Daoy (cell line): ENCODE results near the gene MXRA7. TPM values are rescaled to one million over a fixed set of nuclear protein-coding genes. Genes with fewer than 3 reads are reported as not detected.
"Not testable (repeated sequence)": the region's sequence is repeated elsewhere in the genome, so short reads cannot be mapped to it uniquely, and the experiment has no call there.

Experiments
- DNase-seq: peaks from one replicate; pipeline ENCODE4 v3.0.0-alpha.2; 2015; ENCODE audit warnings: low read depth
- total RNA-seq: library from RNA; depleted of rRNA; stranded (reverse); fragments of >200 nt; shearing (Covaris generic); gene quantifications from 2 replicates; pipeline ENCODE4 v1.2.3, GENCODE V29; 2014

MXRA7 gene
- total RNA-seq, 1 experiment from 2014 or later = 171 TPM

- no peak for DNase-seq
Measured at GRCh38 chr17:76735586-76736348, 25.0 kb upstream of the MXRA7 start.

DNA sequence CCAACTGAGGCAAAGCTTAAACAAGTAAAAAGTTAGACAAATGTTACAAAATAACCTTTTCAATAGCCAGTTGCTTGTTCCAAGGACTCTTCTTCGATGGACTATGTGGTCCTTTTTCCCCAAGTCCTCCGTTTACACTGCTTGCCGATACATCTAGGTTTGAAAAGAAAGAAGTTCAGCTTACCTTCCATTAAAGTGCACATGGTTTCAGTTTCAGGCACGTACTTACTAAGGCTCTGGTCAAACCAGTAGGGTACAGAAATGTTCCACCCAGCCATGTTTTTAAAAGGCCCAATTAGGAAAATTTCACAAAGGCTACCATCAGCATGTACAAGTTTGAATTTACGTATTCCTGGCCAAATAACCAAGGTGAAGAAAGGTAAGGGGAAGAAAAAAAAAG, 24.2 kb upstream of the MXRA7 start:
- peak; percentile 27 for DNase-seq

DNA sequence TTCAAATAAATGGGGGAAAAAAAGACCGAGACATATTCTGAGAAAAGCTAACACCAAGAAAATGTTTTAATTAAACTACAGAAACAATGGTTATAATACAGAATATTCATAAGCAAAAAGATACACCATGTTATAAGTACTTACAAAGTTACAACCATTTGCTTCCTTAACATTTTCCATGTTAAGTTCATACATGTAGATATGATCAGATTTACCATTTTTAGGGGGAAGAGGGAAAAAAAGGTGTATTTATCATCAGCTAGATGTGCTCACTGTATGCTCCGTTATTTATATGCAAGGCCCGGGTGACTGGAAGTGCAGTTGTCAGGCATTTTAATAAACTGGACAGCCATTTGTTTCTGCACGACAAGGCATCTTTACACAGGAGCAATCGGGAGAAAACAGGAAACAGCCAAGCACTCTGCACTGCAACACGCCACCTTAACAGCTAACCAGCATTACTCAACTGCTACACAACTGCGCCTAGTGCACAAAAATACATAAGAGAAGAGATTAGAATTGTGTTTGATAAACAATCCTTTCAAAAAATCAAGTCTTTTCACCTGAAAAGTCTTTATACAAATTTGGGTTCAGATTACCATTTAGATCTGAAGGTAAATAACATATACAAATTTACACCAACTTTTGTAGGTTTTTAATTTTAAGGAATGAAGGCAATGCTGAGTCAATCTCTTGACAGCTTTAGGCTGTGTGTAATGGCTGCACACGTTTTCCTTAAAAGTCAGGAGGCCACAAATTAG, 23.5 kb upstream of the MXRA7 start:
- DNase-seq = no peak

DNA sequence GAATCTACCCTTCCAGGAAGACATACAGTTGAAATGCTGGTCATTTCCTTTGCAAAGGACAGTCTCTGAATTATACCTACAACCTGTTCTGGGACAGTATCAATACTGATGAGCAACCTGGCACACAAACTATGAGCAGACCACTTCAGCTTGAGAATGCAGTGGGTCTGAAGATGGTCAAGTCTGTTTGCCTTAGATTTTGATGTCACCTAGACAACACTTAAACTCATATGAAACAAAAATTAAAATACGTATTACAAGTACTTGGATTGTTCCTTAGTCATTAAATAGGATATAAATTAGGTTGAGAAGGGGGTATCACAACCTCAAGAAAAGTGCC, 22.8 kb upstream of the MXRA7 start:
- DNase-seq = no peak

GRCh38 chr17:76732734-76733617, 22.2 kb upstream of the MXRA7 start:
- no peak for DNase-seq

- not testable (repeated sequence) for DNase-seq
Measured at GRCh38 chr17:76731800-76732733, 21.3 kb upstream of the MXRA7 start.

GRCh38 chr17:76727745-76728456, 17.1 kb upstream of the MXRA7 start:
- DNase-seq = peak; percentile 40

GRCh38 chr17:76726776-76727718, 16.3 kb upstream of the MXRA7 start, which contains the start of gene METTL23:
METTL23 (plus strand) TSS chr17:76726839; CDS start chr17:76729711, 2,872 bp downstream.
- peak; percentile 87 for DNase-seq

- DNase-seq = peak; percentile 98
Measured at GRCh38 chr17:76726231-76726775, 15.5 kb upstream of the MXRA7 start, which contains the start of gene JMJD6. JMJD6 (minus strand) TSS chr17:76726606; CDS start chr17:76726475, 131 bp downstream.

DNA sequence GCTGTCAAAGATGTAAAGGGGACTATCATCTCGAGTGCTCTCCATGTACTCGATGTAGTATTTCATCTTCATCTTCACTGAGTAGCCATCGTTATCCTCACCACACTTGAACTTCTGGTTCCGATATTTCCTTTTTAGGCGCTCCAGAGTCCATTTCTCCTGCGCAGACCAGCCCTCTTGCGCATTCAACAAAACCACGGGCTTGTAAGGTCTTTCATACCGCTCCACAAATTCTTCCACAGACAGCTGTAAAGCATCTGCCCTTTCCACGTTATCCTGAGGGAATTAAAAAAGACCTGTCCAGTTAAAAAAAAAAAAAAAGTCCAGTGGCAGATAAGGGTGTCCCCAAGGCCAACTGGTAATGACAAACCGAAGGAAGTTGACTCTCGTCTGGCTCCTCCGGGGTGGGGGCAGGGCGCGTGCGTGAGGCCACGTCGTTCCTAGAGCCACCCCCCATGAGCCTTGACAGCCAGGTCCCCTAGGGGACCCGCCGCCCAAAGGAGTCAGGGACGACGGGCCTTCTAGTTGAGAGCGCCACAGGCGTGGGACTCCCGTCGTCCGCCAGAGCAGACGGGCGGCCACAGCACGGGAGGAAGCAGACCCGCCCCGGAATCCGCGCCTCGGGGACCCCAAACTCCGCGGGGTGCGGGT, 14.9 kb upstream of the MXRA7 start:
- DNase-seq = peak; percentile 54

DNA sequence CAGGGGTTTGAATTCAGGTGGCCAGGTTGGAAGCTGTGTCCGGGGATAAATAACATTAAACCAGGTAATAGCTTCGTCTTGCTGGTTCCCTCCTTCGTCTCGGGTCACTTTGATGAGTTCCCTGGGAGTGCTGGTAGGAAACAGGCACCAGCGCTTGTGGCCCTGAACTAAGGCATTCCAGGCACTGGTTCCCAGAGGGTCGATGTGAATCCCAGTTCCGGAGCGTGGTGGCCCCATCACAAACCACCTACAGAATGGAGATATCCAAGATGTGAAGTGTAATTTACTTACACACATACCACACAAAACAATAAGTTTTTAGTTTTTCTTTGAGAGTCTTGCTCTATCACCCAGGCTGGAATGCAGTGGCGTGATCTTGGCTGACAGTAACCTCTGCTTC, 13.0 kb upstream of the MXRA7 start:
- DNase-seq = no peak

- not testable (repeated sequence) for DNase-seq
Measured at GRCh38 chr17:76722977-76723376, 12.2 kb upstream of the MXRA7 start.

DNA sequence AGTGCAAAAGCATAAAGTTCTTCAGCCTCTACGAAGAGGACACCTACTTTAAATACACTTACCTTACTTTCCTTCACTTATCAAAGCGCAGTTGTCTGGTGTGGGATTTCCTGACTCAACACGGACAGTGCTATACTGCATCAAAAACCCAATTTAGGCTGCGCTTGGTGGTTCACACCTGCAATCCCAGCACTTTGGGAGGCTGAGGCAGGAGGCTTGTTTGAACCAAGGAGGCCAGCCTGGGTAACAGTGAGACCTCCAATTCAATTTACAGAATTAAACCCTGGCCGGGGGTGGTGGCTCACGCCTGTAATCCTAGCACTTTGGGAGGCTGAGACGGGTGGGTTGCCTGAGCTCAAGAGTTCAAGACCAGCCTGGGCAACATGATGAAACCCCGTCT, 11.5 kb upstream of the MXRA7 start:
- no peak for DNase-seq

DNA sequence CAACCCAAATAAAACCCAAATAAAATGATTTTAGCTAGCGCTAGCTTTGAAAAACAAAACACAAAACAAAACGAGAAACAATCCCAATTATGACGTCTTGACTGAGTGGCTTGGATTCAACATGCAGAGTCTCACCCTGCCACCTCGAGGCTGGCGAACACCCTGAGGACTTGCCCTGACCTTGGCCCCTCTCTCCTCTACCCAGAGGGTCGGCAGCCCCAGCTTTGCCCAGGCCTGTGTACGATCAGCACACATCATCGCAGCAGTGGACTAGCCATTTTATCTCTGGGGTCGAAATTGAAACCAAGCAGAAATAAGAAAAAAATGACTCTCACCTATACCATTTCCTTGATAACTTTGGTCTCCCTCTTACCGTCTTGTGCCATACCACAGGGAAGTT, 10.7 kb upstream of the MXRA7 start:
- no peak for DNase-seq

GRCh38 chr17:76720941-76721340, 10.2 kb upstream of the MXRA7 start:
- DNase-seq = no peak

- DNase-seq = no peak
Measured at GRCh38 chr17:76720211-76720610, 9.4 kb upstream of the MXRA7 start.

DNA sequence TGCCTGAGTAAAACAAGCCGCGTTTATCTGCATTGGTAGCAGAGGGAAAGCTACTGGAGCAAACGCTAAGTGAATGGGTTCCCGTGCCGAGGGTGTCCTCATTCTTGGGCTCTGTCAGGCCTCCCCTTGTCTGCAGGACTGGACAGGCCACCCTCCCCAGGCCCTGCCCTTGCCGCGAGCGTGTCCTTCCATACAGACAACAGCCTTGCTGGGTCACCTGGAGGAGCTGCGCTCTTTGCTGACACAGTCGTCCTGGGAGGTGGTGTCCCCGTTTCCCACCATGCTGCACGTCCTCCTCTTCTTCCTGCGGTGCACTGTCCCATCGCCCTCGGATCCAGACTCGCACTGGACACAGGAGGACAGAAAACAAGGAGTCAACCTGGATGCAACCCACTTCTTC, 7.8 kb upstream of the MXRA7 start:
- DNase-seq = no peak

- peak; percentile 79 for DNase-seq
Measured at GRCh38 chr17:76716839-76717215, 6.1 kb upstream of the MXRA7 start.
